Retinal pigment epithelial cell (primary cell): ENCODE results near the gene CLEC11A.

Source experiments
- DNase-seq: peaks from one replicate; pipeline ENCODE4 v3.0.0-alpha.2; 2010; ENCODE audit warnings: low read depth
- H3K4me3 ChIP-seq: 2 replicates; pipeline ENCODE4 v1.5.1; 2011; ENCODE audit warnings: mild to moderate bottlenecking, low read length, control low read depth, moderate library complexity
- CTCF ChIP-seq: conservative IDR thresholded peaks from 2 replicates; pipeline ENCODE4 v1.5.1; 2011; ENCODE audit warnings: low read depth, low read length, control low read depth, inconsistent platforms

The CLEC11A gene

GRCh38 chr19:50712833-50713232 is 10.3 kb upstream of the CLEC11A start:
- DNase-seq = no peak
- no peak overlapping the region for H3K4me3 ChIP-seq
- no peak for TF ChIP-seq CTCF

GRCh38 chr19:50713556-50714236 is 9.5 kb upstream of the CLEC11A start:
- DNase-seq = no peak
- TF ChIP-seq CTCF = no peak
- no peak overlapping the region for H3K4me3 ChIP-seq

GRCh38 chr19:50716178-50717025 is 6.8 kb upstream of the CLEC11A start:
- DNase-seq = no peak
- no peak overlapping the region for H3K4me3 ChIP-seq
- TF ChIP-seq CTCF = no peak

GRCh38 chr19:50717026-50717723 is 6.0 kb upstream of the CLEC11A start:
- no peak for TF ChIP-seq CTCF
- no peak for DNase-seq
- no peak overlapping the region for H3K4me3 ChIP-seq

GRCh38 chr19:50717891-50718254 is 5.3 kb upstream of the CLEC11A start:
- no peak for DNase-seq
- no peak overlapping the region for H3K4me3 ChIP-seq
- no peak for TF ChIP-seq CTCF

GRCh38 chr19:50718255-50719118 is 4.7 kb upstream of the CLEC11A start:
- TF ChIP-seq CTCF = no peak
- DNase-seq = no peak
- no peak overlapping the region for H3K4me3 ChIP-seq
